K562 (cell line): ENCODE results near the gene GLRA1.

Experiments
- CBFB ChIP-seq: sonication (generic); formaldehyde crosslinking; IDR thresholded peaks from 2 replicates; pipeline ENCODE4 v1.4.0; 2020; ENCODE audit warnings: mild to moderate bottlenecking, missing genetic modification reagents
- CBX5 ChIP-seq: IDR thresholded peaks from 2 replicates; pipeline ENCODE4 v1.6.1; 2014; ENCODE audit warnings: low read depth, borderline replicate concordance
- CREBBP ChIP-seq: IDR thresholded peaks from one replicate; pipeline ENCODE4 v1.6.1; 2012; ENCODE audit warnings: low read depth, mild to moderate bottlenecking, control low read depth, inconsistent platforms, low read length
- ELF1 ChIP-seq: fragments of 200-800 bp; sonication (Bioruptor generic); IDR thresholded peaks from 2 replicates; pipeline ENCODE4 v1.6.1; 2016; ENCODE audit warnings: missing genetic modification characterization, missing compliant biosample characterization
- FIP1L1 ChIP-seq: fragments of 200-400 bp; formaldehyde crosslinking; IDR thresholded peaks from 2 replicates; pipeline ENCODE4 v1.6.1; 2018; ENCODE audit warnings: mild to moderate bottlenecking, low read depth, low read length; ENCODE audit not compliant: poor library complexity, severe bottlenecking
- FOXM1 ChIP-seq, 2 experiments: fragments of 450-650 bp in 1 of 2; sonication (generic) in 1 of 2; formaldehyde crosslinking in 1 of 2; IDR thresholded peaks; 2 replicates each; pipeline versions ENCODE4 v1.6.1 to v1.9.0; 2017 to 2022; ENCODE audit warnings: low read depth in 2 of 2, mild to moderate bottlenecking in 2 of 2, missing genetic modification reagents in 1 of 2, moderate library complexity in 1 of 2
- HDGF ChIP-seq: fragments of 450-650 bp; IDR thresholded peaks from 2 replicates; pipeline ENCODE4 v1.6.1; 2016
- HMG20A ChIP-seq: fragments of 450-650 bp; formaldehyde crosslinking; conservative IDR thresholded peaks from 2 replicates; pipeline ENCODE4 v1.4.0; 2020; ENCODE audit warnings: mild to moderate bottlenecking, mixed read lengths
- HNRNPUL1 ChIP-seq: fragments of 200-400 bp; formaldehyde crosslinking; IDR thresholded peaks from 2 replicates; pipeline ENCODE4 v1.6.1; 2017; ENCODE audit warnings: low read length
- NCOR1 ChIP-seq: fragments of 450-650 bp; IDR thresholded peaks from 2 replicates; pipeline ENCODE4 v1.6.1; 2016; ENCODE audit warnings: mild to moderate bottlenecking, moderate library complexity
- RBBP5 ChIP-seq: fragments of 200-600 bp; sonication (generic); IDR thresholded peaks from 2 replicates; pipeline ENCODE4 v1.6.1; 2012; ENCODE audit warnings: borderline replicate concordance, mild to moderate bottlenecking, low read length, control low read depth, inconsistent platforms; ENCODE audit not compliant: insufficient read depth, poor library complexity, severe bottlenecking
- ZBTB1 ChIP-seq: sonication (generic); formaldehyde crosslinking; IDR thresholded peaks from 2 replicates; pipeline ENCODE4 v1.8.1; 2023; ENCODE audit warnings: missing genetic modification reagents, low read depth, mild to moderate bottlenecking, borderline replicate concordance
- ZNF282 ChIP-seq: sonication (generic); formaldehyde crosslinking; IDR thresholded peaks from 2 replicates; pipeline ENCODE4 v1.8.1; 2023; ENCODE audit warnings: missing genetic modification reagents
- TF ChIP-seq, protein P1 (sequence below), 3 experiments: IDR thresholded peaks in 2 of 3; conservative IDR thresholded peaks in 1 of 3; 2 replicates each; pipeline ENCODE4 v1.5.1; 2011 to 2012; ENCODE audit warnings: low read length in 3 of 3, mild to moderate bottlenecking in 3 of 3, control low read depth in 2 of 3, improper control_type of control experiment in 1 of 3, inconsistent platforms in 1 of 3, low read depth in 1 of 3, mixed read lengths in 1 of 3, moderate library complexity in 1 of 3; ENCODE audit not compliant: insufficient read depth in 2 of 3

DNA sequence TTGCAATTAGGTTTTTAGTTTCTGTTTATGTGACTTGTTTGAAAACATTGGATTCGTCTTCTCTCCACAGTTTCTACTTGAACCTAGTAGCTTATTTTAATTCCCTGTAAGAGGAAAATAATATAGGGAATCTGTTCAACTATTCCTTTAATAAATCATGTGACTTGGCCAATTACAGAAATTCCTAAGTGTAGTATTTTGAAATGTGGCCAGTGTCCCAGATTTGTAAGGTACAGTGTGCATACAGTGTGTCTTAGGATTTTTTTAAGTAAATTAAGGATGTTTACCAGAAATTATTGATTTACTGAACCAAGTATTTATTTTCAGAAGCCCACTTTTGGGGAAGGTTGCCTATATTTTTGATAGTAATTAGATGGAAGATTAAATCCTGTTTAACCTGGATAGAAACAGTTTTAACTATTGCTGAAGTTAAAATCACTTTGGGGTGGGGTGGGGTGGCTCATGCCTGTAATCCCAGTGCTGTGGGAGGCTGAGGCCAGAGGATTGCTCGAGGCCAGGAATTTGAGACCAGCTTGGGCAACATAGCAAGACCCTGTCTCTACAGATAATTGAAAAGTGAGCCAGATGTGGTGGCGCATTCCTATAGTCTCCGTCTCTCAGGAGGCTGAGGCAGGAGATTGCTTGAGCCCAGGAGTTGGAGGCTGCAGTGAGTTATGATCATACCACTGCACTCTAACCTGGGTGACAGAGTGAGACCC lies 116.0 kb downstream of the GLRA1 start:
- TF ChIP-seq CREBBP (no peak), CBX5 (no peak), ELF1 (tag) (no peak), FIP1L1 (no peak), CBFB (CRISPR knock-in tag) (no peak), ZBTB1 (CRISPR knock-in tag) (no peak), FOXM1 (IDR thresholded peaks at IDR 0.05; ENCODE audit: low read depth) (no peak), FOXM1 (CRISPR knock-in tag; IDR thresholded peaks at IDR 0.05; ENCODE audit: low read depth) (no peak), NCOR1 (no peak), HDGF (no peak), ZNF282 (CRISPR knock-in tag) (no peak), HMG20A (CRISPR knock-in tag) (no peak), RBBP5 (no peak), HNRNPUL1 (no peak)
- TF ChIP-seq, protein P1, sequence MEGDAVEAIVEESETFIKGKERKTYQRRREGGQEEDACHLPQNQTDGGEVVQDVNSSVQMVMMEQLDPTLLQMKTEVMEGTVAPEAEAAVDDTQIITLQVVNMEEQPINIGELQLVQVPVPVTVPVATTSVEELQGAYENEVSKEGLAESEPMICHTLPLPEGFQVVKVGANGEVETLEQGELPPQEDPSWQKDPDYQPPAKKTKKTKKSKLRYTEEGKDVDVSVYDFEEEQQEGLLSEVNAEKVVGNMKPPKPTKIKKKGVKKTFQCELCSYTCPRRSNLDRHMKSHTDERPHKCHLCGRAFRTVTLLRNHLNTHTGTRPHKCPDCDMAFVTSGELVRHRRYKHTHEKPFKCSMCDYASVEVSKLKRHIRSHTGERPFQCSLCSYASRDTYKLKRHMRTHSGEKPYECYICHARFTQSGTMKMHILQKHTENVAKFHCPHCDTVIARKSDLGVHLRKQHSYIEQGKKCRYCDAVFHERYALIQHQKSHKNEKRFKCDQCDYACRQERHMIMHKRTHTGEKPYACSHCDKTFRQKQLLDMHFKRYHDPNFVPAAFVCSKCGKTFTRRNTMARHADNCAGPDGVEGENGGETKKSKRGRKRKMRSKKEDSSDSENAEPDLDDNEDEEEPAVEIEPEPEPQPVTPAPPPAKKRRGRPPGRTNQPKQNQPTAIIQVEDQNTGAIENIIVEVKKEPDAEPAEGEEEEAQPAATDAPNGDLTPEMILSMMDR (IDR thresholded peaks at IDR 0.05 in 2 of 3, conservative IDR thresholded peaks at IDR 0.05 in 1 of 3; ENCODE audit: insufficient read depth in 2 of 3, low read depth in 1 of 3, low read length in 3 of 3), result no peak
